HG03139 (cell line): Measurements from ENCODE around the gene SASH1.

Source experiments
- ATAC-seq: cut with Tn5 transposase; IDR thresholded peaks from one replicate; pipeline ENCODE4 v1.9.1; 2021; ENCODE audit not compliant: unreplicated experiment

Gene SASH1

GRCh38 chr6:148455674-148456558 is 113.3 kb downstream of the SASH1 start:
- no peak for ATAC-seq

DNA sequence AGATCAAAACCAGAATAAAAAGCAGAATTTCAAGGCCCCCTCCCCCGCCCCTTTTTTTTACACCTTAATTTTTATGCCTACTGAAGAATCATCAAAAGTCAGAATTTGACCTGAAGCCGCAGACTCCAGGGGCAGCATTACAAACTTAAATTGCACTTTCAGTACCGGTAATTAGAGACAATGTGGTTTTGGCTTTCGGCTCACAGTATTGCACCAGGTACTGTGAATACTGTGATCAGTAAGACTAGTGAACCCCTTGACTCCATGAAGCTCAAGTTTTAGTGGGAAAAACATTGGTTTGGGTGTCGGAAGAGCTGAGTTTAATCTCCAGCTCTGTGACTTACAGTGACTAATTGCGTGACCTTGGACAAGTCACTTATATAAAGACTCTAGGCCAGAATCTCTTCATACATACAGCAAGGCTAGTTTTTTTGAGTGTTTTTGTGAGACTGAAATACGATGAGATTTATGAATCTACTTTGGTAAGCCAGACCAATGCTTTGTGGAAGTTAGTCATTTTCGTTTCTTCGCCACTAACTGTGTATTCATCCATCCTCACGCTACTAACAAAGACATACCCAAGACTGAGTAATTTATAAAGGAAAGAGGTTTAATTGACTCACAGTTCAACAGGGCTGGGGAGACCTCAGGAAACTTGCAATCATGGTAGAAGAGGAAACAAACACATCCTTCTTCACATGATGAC is 114.7 kb downstream of the SASH1 start:
- ATAC-seq, result no peak

DNA sequence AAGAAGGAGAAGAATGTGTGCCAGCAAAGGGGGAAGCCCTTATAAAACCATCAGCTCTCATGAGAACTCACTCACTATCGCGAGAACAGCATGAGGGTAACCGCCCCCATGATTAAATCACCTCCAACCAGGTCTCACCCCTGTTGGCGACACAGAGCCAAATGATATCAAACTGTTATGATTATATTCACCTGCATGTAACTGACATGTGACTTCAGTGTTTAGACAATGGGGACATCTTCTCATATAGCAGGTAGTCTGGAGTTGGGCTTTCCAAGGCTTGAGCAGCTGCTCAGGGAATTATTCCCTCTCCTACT is 115.2 kb downstream of the SASH1 start:
- no peak for ATAC-seq

DNA sequence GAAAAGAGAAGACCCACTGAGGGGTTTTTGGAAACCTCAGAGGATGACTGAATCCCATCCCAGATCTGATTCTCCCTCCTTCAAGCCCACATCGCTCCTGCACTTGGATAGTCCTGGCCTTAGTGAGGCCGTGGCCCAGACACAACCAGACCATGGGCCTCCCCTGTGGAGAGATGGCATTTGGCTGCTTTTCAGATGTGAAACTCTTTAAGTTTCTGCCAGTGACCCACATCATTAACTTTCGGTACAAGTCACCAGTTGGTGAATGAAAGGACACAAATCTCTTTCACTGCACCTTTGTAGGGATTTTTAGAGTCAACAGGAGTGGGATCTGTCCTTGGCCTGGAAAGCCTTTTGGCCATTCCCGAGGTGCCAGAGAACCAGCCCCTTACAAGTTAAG is 116.6 kb downstream of the SASH1 start:
- ATAC-seq, result no peak

DNA sequence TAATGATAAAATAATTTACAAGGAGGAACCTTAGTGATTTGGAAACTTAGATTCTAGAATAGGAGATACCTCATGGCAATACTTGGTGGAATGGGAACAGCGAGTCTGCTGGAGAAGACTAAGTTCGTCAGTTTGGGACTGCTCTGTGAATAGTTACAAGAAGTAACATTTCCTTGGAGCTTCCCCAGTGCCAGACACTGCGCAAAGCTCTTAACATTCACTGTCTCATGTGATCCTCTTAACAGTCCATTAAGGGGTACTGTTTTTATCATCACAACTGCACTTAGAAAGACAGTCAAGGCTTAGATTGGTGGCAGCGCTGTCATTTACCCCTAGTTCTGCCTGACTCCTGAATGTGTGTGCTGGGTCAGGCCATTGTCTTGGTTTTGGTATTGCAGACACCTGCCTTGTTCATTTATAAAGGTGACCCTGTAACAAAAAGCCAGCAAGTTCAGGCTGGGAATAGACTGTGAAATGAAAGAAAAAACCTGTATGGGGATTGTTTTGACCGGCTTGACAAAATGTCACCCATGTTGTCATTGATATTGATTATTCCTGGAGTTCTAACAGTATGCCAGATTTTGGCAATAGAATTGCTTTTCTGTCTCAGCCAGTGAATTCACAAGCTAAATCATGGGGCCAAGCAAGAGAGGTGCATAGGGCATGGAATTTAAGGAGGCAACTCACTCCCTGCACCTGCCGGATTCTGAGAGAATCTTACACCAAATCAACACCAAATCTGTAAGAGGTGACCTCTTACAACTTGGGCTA is 118.4 kb downstream of the SASH1 start:
- no peak for ATAC-seq

GRCh38 chr6:148461986-148462577 is 119.4 kb downstream of the SASH1 start:
- ATAC-seq, result no peak

- no peak for ATAC-seq
Observed at GRCh38 chr6:148463671-148464070, 121.0 kb downstream of the SASH1 start.

DNA sequence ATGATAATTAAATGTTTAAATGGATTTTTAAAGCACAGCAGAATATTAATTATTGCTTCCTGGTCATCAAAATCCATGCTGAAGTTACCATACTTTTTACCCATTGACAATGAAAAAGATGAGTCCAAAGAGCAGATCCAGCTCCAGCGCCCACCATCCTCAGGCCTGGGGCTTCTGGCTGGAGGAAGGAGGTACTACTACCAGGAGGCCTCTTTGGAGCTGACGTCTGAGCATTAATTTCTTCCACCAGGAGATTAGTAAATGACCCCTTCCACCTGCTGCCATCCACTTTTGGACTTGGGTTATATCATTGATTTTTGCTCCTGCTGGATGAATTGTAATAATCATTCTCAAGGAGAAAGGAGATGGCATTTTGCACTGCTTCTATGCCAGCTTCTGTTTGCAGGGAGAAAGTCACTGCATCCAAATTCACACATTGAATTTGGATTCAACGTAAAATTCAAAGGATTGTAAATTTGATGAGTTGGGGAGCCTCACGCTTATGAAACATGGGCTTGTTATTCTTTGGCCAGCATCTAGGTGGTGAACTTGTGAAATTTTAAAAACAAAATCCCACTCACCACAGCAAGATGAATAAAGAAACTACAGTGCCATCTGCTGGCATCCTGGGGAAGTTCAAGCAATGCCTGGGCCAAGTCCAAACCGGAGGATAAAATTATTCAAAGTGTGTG is 121.8 kb downstream of the SASH1 start:
- ATAC-seq, result no peak

DNA sequence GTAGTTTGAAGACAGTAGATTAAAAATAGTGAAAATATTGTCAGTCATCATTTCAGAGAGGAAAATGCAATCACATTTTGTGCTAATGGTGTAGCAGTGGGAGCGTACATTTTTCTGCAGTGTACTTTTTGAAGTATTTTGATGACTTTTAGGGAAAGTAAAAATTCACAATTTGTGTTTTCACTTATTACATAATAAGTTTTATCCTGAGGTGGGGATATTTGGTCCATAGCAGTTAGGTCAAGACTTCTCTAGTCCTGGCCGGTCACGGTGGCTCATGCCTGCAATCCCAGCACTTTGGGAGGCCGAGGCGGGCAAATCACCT is 122.3 kb downstream of the SASH1 start:
- no peak for ATAC-seq

GRCh38 chr6:148465670-148466069 is 123.0 kb downstream of the SASH1 start:
- ATAC-seq, result no peak

GRCh38 chr6:148466158-148466557 is 123.5 kb downstream of the SASH1 start:
- no peak for ATAC-seq

DNA sequence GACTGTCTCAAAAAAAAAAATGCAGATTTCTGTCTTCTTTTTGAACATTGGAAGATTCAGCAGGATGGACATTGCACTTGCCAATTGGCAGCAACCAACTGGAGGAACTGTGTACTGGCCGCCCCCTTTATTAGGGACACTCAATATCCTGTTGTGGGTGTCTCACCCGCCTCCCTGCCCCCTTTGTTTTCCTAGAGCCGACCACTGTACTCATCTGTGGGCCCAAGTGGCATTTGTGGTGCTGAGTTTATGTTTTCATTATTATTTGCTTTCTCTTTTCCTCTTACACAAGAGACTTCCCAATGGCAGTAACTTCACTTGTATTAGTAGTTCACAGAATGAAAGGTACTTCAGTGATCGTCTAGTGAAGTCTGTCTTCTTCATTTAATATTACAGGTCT is 125.3 kb downstream of the SASH1 start:
- no peak for ATAC-seq

GRCh38 chr6:148470156-148470555 is 127.5 kb downstream of the SASH1 start:
- no peak for ATAC-seq

- no peak for ATAC-seq
Observed at GRCh38 chr6:148470606-148471465, 128.2 kb downstream of the SASH1 start.

DNA sequence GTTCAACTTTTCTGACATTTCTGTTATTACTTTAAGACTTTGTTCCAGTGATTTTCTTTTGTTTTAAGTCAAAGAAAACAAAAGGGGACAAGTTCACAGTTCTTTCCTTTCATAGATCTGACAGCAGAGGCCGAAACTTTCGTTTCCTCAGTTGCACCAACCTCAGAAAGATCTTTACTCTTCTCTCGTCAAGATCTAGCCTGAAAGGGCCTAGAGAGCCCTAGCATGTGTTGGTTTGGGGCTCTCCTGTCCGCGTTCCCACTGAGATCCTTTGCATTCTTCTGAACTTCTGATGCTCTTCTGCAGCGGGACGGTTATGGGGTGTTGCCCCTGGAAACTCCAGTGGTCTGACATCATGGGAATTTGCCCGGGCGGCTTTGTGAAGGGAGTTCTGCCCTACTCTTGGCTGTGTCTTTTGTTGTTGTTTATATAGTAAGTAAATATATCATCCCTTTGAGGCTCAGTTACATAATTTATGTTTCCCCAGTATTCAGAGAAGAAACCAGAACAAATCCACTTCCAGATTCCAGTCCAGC is 129.1 kb downstream of the SASH1 start:
- ATAC-seq, result no peak

- no peak for ATAC-seq
Observed at GRCh38 chr6:148472171-148473105, 129.8 kb downstream of the SASH1 start.

DNA sequence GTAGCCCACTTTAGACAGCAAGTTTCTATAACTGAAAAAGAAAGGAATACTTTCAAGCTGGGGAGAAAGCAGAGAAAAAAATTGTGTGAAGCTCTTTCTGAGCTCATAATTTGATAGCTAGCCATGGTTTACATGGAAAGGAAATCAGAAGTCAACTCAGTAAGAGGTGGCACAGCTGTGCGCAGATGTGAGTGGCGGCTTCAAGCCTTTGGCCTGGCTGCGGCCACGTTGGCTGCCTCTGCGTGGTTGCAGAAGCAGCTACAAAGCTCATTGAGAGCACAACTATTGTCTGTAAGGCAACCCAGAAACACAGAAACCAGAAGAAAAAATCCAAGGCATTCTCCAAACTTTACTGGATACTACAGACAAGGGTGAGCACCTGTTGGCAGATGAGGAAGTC is 136.9 kb downstream of the SASH1 start:
- no peak for ATAC-seq

- ATAC-seq, result no peak
Observed at GRCh38 chr6:148487461-148487860, 144.8 kb downstream of the SASH1 start.
